ENCODE data around the gene EPHA6. TPM values are rescaled to one million over a fixed set of nuclear protein-coding genes. Genes with fewer than 3 reads are reported as not detected.

The EPHA6 gene
- total and polyA plus RNA-seq, 2 donors (not counting 1 experiment from before 2014, with no cell fraction given): under 0.01 TPM; not detected in 1

DNA sequence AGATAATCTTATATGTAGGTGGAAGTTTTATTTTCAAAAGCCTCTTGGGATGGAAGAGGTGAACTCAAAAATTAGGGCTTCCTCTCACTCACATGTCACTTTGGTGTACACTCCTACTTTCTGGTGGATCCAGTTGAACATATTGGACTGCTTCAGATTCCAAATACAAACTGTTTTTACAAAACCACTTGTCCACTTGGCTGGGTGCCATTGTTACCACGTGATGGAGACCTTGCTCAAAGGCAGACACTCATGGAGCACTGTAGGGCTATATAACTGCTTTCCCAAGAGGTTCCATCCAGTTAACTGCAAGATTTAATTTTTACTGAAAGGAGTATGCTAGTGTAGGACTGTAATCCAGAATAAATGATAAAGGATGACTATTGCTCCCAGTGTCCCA, 307.0 kb downstream of the EPHA6 start:
- Histone ChIP-seq H3K36me3 (ENCODE audit: control insufficient read depth, insufficient read depth, low read length) (no peaks in the 10 kb centered on the region), H3K9ac (ENCODE audit: insufficient read depth, low read length) (no peak overlapping the region), H3K4me1 (ENCODE audit: control insufficient read depth, extremely low read depth, insufficient read depth, low read length) (no peaks in the 10 kb centered on the region), H3K27ac (ENCODE audit: insufficient read depth, low read length) (no peak overlapping the region), H2AFZ (ENCODE audit: low read length) (no peak overlapping the region), H3K9me3 (ENCODE audit: control insufficient read depth, insufficient read depth, low read depth, low read length) (no peaks in the 10 kb centered on the region), H3K27me3 (ENCODE audit: control insufficient read depth, insufficient read depth, low read length) (no peaks in the 10 kb centered on the region), H3K4me2 (ENCODE audit: extremely low read depth, insufficient read depth, low read length) (no peak overlapping the region), H3K79me2 (ENCODE audit: control insufficient read depth, insufficient read depth, low read length) (no peaks in the 10 kb centered on the region), H4K20me1 (ENCODE audit: control insufficient read depth, extremely low read depth, insufficient read depth, low read length) (no peaks in the 10 kb centered on the region), H3K4me3 (replicated peaks in 1 of 4; ENCODE audit: control extremely low read depth in 1 of 4, insufficient read depth in 1 of 4, low read depth in 3 of 4, low read length in 4 of 4) (no peak overlapping the region)
- no peak for DNase-seq (ENCODE audit: low read depth in 2 of 2)
- TF ChIP-seq, protein P1, sequence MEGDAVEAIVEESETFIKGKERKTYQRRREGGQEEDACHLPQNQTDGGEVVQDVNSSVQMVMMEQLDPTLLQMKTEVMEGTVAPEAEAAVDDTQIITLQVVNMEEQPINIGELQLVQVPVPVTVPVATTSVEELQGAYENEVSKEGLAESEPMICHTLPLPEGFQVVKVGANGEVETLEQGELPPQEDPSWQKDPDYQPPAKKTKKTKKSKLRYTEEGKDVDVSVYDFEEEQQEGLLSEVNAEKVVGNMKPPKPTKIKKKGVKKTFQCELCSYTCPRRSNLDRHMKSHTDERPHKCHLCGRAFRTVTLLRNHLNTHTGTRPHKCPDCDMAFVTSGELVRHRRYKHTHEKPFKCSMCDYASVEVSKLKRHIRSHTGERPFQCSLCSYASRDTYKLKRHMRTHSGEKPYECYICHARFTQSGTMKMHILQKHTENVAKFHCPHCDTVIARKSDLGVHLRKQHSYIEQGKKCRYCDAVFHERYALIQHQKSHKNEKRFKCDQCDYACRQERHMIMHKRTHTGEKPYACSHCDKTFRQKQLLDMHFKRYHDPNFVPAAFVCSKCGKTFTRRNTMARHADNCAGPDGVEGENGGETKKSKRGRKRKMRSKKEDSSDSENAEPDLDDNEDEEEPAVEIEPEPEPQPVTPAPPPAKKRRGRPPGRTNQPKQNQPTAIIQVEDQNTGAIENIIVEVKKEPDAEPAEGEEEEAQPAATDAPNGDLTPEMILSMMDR (conservative IDR thresholded peaks at IDR 0.05 in 1 of 2, IDR thresholded peaks at IDR 0.05 in 1 of 2; ENCODE audit: low read depth in 1 of 2, low read length in 2 of 2): no peak
- no peak for TF ChIP-seq EZH2 (IDR thresholded peaks at IDR 0.05; ENCODE audit: low read length, missing control alignments)

DNA sequence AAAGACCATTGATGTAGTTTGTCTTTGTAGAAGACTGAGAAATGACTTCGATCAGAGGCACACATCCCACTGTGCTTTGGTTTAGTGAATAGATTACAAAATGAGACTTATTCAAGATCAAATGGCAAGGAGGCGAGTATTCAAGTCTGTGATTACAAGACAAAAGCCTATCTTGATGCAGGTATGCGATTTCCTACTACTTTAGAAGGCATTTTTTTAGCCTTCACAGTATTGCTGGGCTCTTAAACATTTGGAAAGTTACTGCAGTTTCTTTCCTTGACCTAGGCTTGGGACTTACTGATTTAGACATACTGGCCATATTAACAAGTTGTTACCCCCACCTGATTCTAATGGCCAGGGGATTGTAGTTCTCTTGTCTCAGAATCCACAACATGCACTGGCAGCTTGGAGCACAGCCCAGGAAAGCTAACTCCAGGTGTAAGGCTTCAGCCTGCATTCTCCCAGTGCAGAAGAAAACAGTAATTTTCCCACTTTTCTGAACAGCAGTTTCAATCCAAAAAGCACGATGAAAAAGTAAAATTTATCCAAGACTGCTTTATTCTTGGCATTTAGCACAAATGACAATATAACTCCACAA, 311.6 kb downstream of the EPHA6 start:
- Histone ChIP-seq H3K27ac (ENCODE audit: insufficient read depth, low read length) (no peak overlapping the region), H3K36me3 (ENCODE audit: control insufficient read depth, insufficient read depth, low read length) (no peaks in the 10 kb centered on the region), H3K79me2 (ENCODE audit: control insufficient read depth, insufficient read depth, low read length) (no peaks in the 10 kb centered on the region), H4K20me1 (ENCODE audit: control insufficient read depth, extremely low read depth, insufficient read depth, low read length) (no peaks in the 10 kb centered on the region), H3K27me3 (ENCODE audit: control insufficient read depth, insufficient read depth, low read length) (no peaks in the 10 kb centered on the region), H2AFZ (ENCODE audit: low read length) (no peak overlapping the region), H3K9me3 (ENCODE audit: control insufficient read depth, insufficient read depth, low read depth, low read length) (no peaks in the 10 kb centered on the region), H3K4me1 (ENCODE audit: control insufficient read depth, extremely low read depth, insufficient read depth, low read length) (no peaks in the 10 kb centered on the region), H3K4me2 (ENCODE audit: extremely low read depth, insufficient read depth, low read length) (no peak overlapping the region), H3K4me3 (replicated peaks in 1 of 4; ENCODE audit: control extremely low read depth in 1 of 4, insufficient read depth in 1 of 4, low read depth in 3 of 4, low read length in 4 of 4) (no peak overlapping the region), H3K9ac (ENCODE audit: insufficient read depth, low read length) (no peak overlapping the region)
- DNase-seq (ENCODE audit: low read depth in 2 of 2): no peak
- TF ChIP-seq, protein P1 (conservative IDR thresholded peaks at IDR 0.05 in 1 of 2, IDR thresholded peaks at IDR 0.05 in 1 of 2; ENCODE audit: low read depth in 1 of 2, low read length in 2 of 2): no peak
- no peak for TF ChIP-seq EZH2 (IDR thresholded peaks at IDR 0.05; ENCODE audit: low read length, missing control alignments)

DNA sequence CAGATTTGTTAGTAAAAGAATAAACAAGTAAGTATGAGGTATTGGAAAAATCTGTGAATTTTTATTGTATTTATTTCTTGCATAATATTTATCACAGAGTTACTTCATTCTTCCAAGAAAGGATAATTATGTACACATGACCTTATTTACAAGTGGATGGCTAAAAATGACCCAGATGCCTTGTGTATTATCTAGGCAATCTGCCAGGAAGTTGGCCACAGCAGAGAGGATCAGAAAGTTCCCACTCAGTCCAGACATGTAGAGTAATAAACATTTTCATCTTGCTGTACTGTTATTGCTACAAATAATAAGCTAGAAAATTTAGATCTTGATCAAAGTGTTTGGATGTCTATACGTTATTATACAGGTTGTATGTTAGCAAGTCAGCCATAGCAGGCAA, 317.1 kb downstream of the EPHA6 start:
- TF ChIP-seq, protein P1 (conservative IDR thresholded peaks at IDR 0.05 in 1 of 2, IDR thresholded peaks at IDR 0.05 in 1 of 2; ENCODE audit: low read depth in 1 of 2, low read length in 2 of 2): no peak
- no peak for TF ChIP-seq EZH2 (IDR thresholded peaks at IDR 0.05; ENCODE audit: low read length, missing control alignments)
- no peaks in the 10 kb centered on the region for H3K79me2 ChIP-seq (ENCODE audit: control insufficient read depth, insufficient read depth, low read length)
- no peak overlapping the region for H3K9ac ChIP-seq (ENCODE audit: insufficient read depth, low read length)
- H3K9me3 ChIP-seq (ENCODE audit: control insufficient read depth, insufficient read depth, low read depth, low read length): no peaks in the 10 kb centered on the region
- H3K27ac ChIP-seq (ENCODE audit: insufficient read depth, low read length): no peak overlapping the region
- DNase-seq (ENCODE audit: low read depth in 2 of 2): no peak
- H3K4me3 ChIP-seq (replicated peaks in 1 of 4; ENCODE audit: control extremely low read depth in 1 of 4, insufficient read depth in 1 of 4, low read depth in 3 of 4, low read length in 4 of 4): no peak overlapping the region
- H2AFZ ChIP-seq (ENCODE audit: low read length): no peak overlapping the region
- no peaks in the 10 kb centered on the region for H3K27me3 ChIP-seq (ENCODE audit: control insufficient read depth, insufficient read depth, low read length)
- no peaks in the 10 kb centered on the region for H3K4me1 ChIP-seq (ENCODE audit: control insufficient read depth, extremely low read depth, insufficient read depth, low read length)
- H3K4me2 ChIP-seq (ENCODE audit: extremely low read depth, insufficient read depth, low read length): no peak overlapping the region
- H4K20me1 ChIP-seq (ENCODE audit: control insufficient read depth, extremely low read depth, insufficient read depth, low read length): no peaks in the 10 kb centered on the region
- H3K36me3 ChIP-seq (ENCODE audit: control insufficient read depth, insufficient read depth, low read length): no peaks in the 10 kb centered on the region
